ENCODE results near the gene ZBTB24.
"Not testable (repeated sequence)": the region's sequence is repeated elsewhere in the genome, so short reads cannot be mapped to it uniquely, and the experiment has no call there.

Gene ZBTB24

DNA sequence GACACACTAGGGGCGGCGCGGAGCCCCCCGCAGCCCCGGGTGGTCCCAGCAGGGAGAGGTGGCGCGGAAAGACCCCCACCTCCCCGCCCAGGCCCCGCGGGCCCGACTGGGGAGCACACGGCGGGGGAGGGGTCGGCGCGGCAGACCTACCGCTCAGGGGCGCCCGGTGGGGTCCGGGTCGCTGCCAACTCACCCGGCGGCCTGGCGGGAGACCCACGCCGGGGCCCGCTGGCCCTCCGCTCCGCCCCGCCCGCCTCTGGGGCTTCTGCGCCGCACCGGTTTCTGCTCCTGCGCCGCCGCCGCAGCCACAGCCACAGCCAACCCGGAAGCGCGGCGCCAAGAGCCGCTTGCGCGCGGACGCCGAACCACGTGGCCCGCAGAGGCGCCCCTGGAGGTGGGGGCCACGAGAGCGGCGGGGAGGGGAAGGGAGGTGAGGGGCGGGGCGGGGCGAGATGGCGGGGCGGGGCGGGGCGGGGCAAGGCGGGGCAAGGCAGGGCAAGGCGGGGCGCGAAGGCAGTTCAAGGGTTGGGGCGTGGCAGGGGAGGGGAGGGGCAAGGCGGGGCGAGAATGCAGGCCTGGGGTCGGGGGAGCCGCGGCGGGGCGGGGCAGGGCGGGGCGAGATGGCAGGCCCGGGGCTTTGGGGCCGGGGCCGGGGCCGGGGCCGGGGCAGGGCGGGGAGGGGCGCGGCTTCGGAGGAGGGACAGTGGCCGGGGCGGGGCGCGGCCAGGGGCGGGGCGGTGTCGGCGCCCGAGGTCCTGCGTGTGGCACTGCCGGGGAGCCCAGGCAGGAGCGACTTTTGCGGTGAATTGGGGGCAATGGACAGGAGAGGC is at the start of gene ZBTB24:
Gene ZBTB24 (minus strand): TSS at position 315 of the 830 bp plus-strand sequence. CDS start 1,193 bp downstream, outside the sequence.
- DNase-seq: peak; percentile 80

DNA sequence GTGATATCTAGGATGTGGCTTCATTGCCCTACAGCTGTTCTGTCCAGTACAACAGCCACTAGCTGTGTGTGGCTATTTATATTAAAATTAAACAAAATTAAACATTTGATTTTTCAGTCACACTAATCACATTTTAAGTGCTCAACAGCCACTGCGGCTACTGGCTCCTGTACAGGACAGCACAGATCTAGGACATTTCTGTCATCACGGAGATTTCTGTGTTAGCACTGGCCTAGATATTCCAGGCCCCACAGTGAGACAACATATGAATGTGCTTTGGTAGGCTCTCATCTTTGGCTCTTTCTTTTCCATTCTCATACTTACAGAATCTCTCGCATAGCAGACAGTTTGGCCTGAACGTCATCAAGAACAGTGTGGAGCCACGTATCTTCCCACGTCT is 48.4 kb upstream of the ZBTB24 start:
- no peak for DNase-seq

DNA sequence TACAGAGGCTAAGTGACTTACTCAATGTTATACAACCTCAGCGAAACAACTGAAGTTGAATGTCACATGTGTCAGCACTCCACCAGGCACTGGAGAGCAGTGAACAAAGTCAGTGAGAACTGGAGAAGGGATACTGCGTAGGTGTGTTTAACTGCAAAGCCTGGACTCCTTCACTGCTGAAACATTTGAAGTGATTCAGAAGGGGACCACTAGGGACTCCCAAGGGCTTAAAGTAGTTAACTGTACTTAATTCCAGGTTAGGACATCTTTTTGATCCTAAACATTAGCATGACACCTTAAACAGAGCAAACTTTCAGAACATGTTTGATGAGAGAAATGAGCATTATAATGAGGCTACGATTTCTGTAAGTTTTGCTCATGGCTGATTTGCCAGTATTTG is 45.0 kb upstream of the ZBTB24 start:
- no peak for DNase-seq

DNA sequence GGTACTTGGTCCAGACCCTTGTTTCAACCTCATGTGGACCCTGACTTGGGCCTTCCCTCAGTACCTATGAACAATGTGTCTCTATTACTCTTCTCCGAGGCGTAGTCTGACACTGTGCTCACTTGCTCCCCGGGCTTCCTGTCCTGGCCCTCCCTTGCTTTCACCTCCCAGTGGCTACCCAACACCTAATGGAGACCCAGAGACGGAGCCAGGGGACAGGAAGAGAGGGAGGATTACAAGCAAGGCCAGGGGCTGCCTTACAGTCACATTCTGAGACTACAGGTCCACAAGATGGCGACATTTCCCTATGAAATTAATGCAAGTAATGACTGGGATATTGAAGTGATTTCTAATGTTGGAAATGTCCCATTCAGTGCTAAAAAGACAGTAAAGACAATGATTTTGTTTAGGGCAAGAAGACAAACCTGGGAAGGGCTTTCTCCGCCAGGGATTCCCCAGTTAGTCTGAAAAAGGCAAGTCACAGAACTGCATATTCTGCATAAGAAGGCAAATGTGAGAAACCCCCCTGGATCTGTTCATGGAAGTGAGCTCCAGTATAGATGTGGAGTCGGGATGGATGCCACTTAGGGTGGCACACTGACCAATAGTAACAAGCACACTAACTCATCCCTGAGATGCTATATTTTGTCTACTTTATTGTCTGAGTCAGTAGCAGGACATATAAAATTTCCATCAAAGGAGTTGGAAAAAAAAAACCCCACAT is 44.0 kb upstream of the ZBTB24 start:
- peak; percentile 46 for DNase-seq

DNA sequence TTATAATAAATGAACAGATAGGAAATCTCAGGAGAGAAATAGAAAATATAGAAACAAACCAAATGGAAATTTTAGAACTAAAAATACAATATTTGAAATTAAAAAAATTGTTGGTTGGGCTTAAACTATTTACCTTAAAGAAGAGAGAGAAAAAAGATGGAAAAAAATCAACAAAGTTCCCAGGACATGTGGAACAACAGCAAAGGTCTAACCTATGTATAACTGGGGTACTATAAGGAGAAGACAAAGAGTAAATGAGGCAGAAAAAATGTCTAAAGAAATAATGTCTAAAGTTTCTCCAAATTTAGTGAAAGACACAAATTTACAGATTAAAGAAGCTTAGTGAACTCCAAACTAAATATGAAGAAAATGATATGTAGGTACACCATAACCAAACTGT is 41.1 kb upstream of the ZBTB24 start:
- no peak for DNase-seq

DNA sequence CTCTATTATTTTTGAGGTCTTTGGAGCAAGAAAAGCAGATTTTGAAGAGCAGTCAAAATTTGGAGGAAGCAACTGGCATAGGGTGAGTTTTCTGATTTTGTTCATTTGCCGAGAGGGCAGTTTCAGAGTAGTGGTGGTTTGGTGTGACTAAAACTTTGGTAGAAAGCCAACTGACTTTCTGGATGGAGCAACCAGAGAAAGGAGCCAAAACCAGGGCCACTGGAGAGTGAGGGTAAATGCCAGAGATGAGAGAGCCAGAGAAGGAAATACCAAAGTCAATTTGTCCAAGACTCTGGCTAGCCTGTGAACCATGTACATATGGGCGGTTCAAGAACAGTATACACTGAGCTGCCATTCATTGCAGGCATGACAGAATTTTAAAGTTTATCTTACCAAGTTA is 40.5 kb upstream of the ZBTB24 start:
- DNase-seq: no peak

DNA sequence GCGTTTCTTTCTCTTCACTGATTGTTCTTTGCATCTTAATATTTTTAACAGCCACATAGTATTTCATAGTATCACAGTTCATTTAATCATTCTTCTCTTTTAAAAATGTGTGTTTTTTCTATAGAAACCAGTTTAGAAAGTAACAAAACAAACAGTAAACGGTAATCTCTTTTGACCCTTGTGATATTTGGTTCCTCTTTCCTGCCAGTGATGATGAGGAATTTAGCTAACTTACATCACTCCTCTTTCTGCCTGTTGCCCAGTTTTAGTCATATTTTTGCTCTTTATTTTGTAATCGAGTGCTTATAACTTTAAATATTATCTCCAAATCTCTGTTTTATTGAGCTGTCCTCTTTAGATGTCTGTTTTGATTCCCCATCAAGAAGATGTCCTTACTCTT is 38.1 kb upstream of the ZBTB24 start:
- no peak for DNase-seq

DNA sequence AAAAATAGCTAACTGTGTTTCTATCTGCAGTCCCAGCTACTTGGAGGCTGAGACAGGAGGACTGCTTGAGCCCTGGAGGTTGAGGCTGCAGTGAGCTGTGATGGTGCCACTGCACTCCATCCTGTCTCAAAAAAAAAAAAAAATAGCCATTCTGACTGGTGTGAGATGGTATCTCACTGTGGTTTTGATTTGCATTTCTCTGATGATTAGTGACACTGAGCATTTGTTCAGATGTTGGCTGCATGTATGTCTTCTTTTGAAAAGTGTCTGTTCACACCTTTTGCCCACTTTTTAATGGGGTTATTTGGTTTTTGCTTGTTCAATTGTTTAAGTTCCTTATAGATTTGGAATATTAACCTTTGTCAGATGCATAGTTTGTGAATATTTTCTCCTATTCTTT is 36.6 kb upstream of the ZBTB24 start:
- not testable (repeated sequence) for DNase-seq

DNA sequence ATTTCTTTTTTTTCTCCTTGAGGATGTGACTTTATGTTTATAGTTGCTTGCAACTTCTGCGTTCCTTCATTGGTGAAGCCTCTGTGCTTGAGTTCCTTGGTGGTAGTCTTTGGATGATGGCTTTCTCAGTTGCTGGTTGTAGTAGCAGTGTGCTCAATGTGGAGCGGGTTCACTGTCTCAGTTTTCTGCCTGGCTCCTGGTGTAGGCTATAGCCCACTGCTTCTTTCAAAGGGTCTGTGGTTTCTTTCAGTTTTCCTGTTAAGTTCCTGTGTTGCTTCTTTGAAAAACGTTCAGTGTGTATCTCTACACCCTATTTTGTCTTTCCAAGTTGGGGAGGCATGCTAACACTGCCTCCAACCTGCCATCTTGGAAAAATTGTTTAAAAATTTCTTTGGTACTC is 33.9 kb upstream of the ZBTB24 start:
- no peak for DNase-seq

DNA sequence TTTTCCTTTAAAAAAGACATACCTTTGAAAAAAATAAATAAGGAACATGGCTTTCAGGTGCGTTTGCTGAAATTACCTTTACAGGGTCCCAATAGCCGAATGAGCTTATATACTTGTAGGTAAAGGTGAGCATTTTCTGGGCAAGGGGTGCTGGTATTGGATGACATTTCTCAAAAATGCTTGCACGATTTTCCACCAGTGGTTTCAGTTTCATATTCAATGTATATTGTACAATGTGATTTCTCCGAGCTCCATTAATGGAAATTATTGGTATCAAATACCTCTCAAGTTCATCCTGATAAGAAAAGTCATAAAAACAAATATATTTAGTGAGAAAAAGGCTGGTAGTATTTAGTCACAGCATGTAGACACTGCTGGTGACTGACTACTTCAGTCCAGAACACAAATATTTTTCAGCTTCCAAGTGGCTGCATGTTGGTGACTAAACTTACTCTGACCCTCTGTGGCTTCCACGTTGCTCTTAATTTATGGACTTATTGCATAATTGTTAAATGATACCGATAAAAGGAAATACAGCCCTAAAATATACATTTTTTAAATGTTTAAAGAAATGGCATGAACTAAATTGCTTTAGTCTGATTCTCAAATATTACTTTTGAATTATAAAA is 32.9 kb upstream of the ZBTB24 start:
- no peak for DNase-seq

DNA sequence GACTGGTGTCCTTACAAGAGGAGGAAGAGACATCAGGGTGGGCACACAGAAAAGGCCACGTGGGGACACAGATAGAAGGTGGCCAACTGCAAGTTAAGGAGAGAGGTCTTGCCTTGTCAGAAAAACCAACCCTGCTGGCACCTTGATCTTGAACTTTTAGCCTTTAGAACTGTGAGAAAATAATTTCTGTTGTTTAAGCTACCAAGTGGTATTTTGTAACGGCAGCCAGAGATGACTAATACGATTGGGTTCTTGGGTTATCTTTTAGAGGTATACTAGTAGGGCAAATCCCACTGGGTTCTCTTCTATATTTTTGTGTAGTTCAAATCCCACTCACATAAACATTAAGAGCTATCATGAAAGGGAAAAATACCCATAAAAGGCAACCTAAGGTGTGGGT is 31.9 kb upstream of the ZBTB24 start:
- DNase-seq: no peak

DNA sequence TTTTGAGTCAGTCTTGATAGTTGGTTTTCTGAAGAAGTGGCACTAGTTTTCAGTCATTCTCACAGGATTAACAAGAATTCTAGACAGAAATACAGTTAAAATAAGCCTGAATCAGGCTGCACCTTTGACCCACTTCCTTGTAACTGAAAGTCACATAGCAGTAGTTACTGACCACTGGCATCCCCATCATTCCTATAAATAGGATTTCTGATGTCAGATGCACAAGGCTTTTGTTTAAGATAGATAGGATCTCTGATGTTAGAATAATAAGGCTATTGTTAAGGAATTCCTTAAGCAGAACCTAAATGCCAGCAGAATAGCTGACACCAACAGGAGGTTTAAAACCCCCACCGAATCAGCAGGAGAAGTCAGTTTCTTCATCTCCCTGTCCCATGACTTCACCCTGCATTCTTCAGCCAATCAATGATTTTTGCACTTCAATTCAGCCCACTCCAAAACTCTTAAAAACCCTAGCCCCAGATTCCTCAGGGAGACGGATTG is 30.6 kb upstream of the ZBTB24 start:
- no peak for DNase-seq

DNA sequence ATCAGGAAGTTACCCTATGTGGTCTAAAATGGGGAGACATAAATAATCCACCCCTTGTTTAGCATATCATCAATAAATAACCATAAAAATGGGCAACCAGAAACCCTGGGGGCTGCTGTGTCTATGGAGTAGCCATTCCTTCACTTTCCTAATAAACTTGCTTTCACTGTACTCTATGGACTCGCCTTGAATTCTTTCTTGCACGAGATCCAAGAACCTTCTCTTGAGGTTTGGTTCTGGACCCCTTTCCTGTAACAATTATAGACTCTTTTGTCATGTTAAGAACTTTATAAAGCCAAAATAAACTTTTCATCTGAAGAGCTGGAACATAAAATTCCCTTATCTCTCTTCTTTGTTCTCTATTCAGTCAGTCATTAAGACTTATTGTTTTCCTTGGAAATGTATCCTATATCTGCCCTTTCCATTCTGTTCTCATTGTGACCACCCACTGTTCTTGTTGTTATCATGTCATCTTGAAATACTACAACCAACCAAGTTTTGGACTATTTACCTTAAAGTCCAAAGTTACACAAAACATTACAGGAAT is 29.3 kb upstream of the ZBTB24 start:
- DNase-seq: no peak

DNA sequence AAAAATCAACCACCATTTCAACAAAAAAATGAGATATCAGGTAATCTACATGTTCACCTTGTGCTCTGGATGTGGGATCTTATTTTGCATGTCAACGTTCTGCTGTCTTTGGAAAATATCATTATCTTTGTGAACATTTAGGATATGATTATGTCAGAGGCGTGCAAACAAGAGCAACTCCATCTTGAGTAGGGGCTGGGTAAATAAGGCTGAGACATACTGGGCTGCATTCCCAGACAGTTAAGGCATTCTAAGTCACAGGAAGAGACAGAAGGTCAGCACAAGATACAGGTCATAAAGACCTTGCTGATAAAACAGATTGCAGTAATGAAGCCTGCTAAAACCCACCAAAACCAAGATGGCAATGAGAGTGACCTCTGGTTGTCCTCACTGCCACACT is 28.8 kb upstream of the ZBTB24 start:
- no peak for DNase-seq

DNA sequence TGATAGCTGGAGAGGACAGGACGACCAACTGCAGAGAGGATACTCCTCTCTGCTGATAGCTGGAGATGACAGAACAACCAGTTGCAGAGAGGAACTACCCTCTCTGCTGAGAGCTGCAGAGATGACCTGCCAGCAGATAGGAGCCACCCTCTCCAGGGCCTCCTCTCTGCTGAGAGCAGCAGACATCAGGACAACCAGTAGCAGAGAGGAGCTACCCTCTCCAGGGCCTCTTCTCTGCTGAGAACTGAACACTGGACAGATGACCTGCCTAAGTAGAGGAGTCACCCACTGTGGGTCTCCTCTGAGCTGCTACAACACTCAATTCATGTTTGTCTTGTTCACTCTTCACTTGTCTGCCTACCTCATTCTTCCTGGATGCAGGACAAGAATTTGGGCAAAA is 27.3 kb upstream of the ZBTB24 start:
- no peak for DNase-seq

DNA sequence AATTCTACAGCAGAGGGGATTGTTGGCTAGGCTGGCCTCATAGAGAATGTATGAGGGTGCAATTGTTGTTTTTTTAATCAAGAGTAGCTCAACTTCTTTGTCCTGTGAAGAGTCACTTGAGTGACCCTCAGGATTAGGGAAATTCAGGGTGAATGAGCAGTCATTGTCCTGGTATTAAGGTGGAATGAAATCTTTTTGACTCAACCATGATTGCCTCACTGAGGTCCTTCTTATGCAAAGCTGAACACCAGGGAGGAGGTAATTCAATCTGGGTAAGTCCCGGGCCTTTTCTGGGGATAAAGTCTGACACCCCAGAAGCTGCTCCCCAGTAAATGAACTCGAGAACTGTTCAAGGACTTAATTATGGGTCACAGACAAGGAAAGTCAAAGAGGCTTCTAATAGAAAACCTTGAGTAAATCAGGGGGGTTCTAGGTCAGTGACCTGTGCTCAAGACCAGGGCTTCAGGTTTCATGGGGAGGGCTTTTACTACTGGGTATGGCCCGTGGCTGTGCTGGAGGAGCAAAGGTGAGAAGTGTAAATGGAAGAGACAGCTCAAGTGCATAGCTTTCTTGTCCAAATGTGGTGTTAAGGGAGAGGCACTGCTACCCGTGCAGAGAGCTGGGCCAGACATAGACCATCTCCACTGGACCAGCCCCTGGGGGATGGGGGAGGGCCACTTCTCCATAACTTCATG is 25.3 kb upstream of the ZBTB24 start:
- DNase-seq: no peak

DNA sequence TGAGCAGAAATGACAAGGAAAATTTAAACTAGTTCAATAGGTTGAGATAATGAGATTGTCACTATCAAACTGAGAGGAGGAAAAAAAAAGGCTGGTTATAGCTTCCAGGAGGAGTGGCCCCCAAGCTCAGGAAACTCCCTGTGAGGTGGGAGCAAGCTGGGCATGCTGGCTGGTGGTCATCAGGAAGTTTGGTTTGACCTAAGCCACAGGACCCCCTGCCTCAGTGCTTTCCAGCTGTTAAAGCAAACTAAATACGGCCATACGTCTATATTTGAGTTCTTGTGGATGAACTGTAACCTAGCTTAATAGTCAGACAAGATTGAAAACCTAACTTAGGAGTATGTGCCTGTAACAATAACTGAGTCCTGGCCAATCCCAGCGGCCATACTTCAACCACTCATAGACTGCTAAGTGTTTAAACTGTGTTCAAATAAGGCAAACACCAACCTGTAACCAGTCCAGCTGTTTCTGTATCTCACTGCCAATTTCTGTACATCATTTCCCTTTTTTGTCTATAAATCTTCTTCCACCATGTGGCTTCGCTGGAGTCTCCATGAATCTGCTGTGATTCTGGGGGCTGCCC is 24.6 kb upstream of the ZBTB24 start:
- DNase-seq: no peak

DNA sequence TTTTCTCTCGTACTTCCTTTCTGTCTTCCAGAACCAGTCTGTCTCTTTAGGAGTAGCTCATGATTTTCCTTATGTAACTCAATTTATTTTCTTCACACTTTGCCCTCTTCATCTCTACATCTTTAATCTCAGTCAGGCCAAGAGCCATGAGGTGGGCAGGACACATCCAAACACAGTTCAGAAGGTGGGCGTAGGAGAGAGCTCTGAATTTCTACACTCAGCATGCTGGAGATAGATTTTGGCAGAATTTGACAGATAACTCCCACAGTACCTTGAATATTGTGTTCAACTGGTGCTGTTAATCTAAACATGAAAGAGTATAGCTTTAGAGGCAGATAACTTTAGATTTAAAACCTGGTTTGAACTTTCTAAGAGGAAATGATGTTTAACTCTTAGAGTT is 23.8 kb upstream of the ZBTB24 start:
- no peak for DNase-seq

DNA sequence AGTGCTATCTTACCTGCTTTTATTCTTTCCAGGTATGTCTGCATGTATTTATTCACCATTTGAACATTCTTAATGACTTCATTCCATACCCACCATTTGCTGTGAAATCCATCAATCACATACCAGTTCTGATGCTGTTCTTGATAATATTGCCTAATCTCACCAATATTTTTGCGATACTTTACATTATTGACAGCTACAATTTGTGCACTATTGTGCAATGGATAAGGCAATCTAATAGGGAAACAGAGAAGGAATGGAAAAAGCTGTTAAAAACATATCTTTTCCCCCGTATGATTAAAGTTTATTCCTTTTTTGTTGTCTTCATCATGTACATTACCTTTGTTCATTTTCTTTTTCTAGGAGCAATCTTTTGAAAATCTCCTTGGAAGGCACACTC is 23.3 kb upstream of the ZBTB24 start:
- DNase-seq: no peak

DNA sequence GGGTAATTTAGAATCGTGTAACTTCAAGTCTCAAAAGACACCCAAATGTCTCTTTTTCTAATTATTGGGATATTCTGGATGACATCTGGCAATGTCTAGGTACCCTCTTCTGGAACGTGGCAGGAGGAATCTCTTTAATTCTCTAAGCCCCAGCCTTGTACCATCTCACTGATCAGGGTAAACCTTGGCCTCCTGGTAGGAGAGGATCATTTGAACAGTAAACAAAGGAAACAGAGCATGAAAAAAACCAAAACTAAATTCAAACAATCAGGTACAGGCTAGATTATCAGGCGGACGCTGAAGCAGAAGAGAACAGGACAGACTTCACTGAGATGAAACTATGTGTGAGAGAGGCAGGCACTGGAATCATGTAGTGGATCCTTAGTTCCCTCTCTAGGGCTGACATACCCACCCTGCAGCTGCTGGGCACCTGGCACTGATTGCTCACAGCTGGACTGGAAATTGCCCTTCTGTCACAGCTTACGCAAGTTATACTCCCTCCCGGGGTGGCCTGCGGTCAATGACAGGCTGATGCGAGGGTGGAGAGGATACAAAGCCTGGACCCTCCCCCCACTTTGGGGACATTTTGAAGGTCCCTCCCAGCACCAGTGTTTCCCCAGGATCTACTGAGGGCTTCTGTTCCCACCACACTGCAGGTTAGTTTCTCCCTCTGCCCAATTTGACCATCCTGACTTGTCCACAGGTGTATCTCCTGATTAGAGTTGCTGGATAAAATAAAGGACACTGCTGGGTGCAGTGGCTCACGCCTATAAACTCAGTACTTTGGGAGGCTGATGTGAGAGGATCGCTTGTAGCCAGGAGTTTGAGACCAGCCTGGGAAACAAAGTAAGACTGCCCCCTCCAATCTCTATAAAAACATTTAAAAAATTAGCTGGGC is 20.6 kb upstream of the ZBTB24 start:
- DNase-seq: no peak

DNA sequence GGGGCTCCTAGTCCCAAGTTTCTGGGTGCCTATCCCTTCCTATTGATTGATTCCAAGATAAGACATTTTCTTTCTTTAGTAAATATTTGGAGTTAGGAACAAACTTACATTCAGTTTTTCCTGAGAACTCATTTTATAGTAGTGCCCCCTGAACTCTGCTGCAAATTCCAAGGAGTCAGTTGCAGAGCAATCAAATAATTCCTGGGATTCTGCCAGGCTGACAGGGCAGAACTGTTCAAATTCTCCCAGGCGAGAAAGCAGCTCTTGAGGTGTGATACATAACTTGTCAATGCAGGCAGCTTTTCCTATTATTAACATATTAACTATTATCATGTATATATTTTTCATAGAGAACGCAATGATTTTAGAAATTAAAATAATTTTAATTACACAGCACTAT is 15.9 kb upstream of the ZBTB24 start:
- DNase-seq: no peak
